Right lobe of liver (tissue), 6 donors: ENCODE data around the gene FAXC. TPM values are rescaled to one million over a fixed set of nuclear protein-coding genes. Genes with fewer than 3 reads are reported as not detected.

Experiments used
- ATAC-seq, 4 donors: fragments of 200-7000 bp; cut with Tn5 transposase; one replicate each; pipeline ENCODE4 v1.9.1; 2020; ENCODE audit warnings: mild to moderate bottlenecking in 4 of 4, moderate library complexity in 4 of 4
- DNase-seq, 3 donors: peaks; one replicate each; pipeline ENCODE4 v3.0.0-alpha.2; 2020
- H3K27ac ChIP-seq, 3 donors: fragments of 200-600 bp; one replicate each; pipeline ENCODE4 v1.8.0; 2022
- H3K27me3 ChIP-seq, 2 donors: fragments of 200-600 bp; one replicate each; pipeline ENCODE4 v1.8.0; 2022
- H3K36me3 ChIP-seq, 4 donors: fragments of 200-600 bp; sonication (generic) in 1 of 4; one replicate each; pipeline versions ENCODE4 v1.5.1 to v1.8.0; 2017 to 2022; ENCODE audit warnings: control low read depth in 1 of 4
- H3K4me1 ChIP-seq, 4 donors: fragments of 200-600 bp; sonication (generic) in 1 of 4; one replicate each; pipeline versions ENCODE4 v1.5.1 to v1.8.0; 2017 to 2022; ENCODE audit warnings: control low read depth in 1 of 4
- H3K4me3 ChIP-seq, 3 donors: fragments of 200-600 bp; one replicate each; pipeline ENCODE4 v1.8.0; 2022
- H3K9me3 ChIP-seq, 4 donors: fragments of 200-600 bp; sonication (generic) in 1 of 4; one replicate each; pipeline versions ENCODE4 v1.5.1 to v1.8.0; 2017 to 2022; ENCODE audit warnings: control low read depth in 1 of 4
- CTCF ChIP-seq, 4 donors: fragments of 200-600 bp in 3 of 4; fragments of 450-650 bp in 1 of 4; IDR thresholded peaks; one replicate each; pipeline versions ENCODE4 v1.5.1 to v1.8.0; 2016 to 2022; ENCODE audit warnings: antibody characterized with exemption in 4 of 4, mild to moderate bottlenecking in 2 of 4
- POLR2A ChIP-seq: fragments of 450-650 bp; IDR thresholded peaks from one replicate; pipeline ENCODE4 v1.6.1; 2017; ENCODE audit warnings: antibody characterized with exemption, mild to moderate bottlenecking
- WGBS: methylation state at CpG from one replicate; pipeline ENCODE4 v1.1.6; 2018; ENCODE audit warnings: low coverage, low lambda C conversion rate; ENCODE audit not compliant: insufficient coverage; ENCODE audit errors: missing lambda C conversion rate; 5-methylcytosine and 5-hydroxymethylcytosine counted together
- intact Hi-C, 2 donors: fragments of 100-400 bp; cut with DNase I; formaldehyde crosslinking; loops; one replicate each; pipeline versions ENCODE4 v1.11.2 to v1.14.1; 2022
- total RNA-seq, 6 experiments: library from RNA; depleted of rRNA in 2 of 6; stranded (reverse); fragments of >200 nt in 2 of 6; fragmentation: NEBNext Ultra II Directional in 3 of 6; extraction: Animal tissue kit (Norgen Biotek cat#: 25700) in 3 of 6; gene quantifications; one replicate each; pipeline versions ENCODE4 v1.1.0 to v1.2.4, GENCODE V29; 2016 to 2023
- donor health status: DM: no; HTN: yes; CAD: no.
- donor health status: DM: no; HTN: no; CAD: no.
- donor health status: DM: no; HTN: no; CAD: no.
- donor health status: DM: no; HTN: yes; CAD: no.
- donor health status: DM: no; HTN: yes; CAD: no.

The FAXC gene
- total RNA-seq, 6 experiments from 2014 or later: not detected

GRCh38 chr6:99334526-99335127, 14.8 kb downstream of the FAXC start:
- peak; percentile 81 to 89 (median 82) for ATAC-seq
- H3K27ac ChIP-seq: no peak overlapping the region
- WGBS: 12% methylated on average over 2 of the region's 2 CpGs

GRCh38 chr6:99333068-99333467, 16.4 kb downstream of the FAXC start:
- no peak for TF ChIP-seq POLR2A
- no peak for TF ChIP-seq CTCF (IDR thresholded peaks at IDR 0.05)

More at GRCh38 chr6:99334526-99335127, 14.8 kb downstream of the FAXC start:
- Histone ChIP-seq H3K4me3 (no peak overlapping the region), H3K27me3 (no peaks in the 10 kb centered on the region), H3K36me3 (no peaks in the 10 kb centered on the region), H3K4me1 (no peaks in the 10 kb centered on the region), H3K9me3 (no peaks in the 10 kb centered on the region)
- TF ChIP-seq CTCF (IDR thresholded peaks at IDR 0.05) (peak; percentile 51 to 60 (median 56)), POLR2A (no peak)
- intact Hi-C loops: no loop called here
- DNase-seq: no peak

GRCh38 chr6:99331531-99331930, 17.9 kb downstream of the FAXC start:
- no peak overlapping the region for H3K4me3 ChIP-seq
- H3K9me3 ChIP-seq: no peaks in the 10 kb centered on the region
- ATAC-seq (no peak), DNase-seq (no peak)
- H3K4me1 ChIP-seq: no peaks in the 10 kb centered on the region
- no peaks in the 10 kb centered on the region for H3K27me3 ChIP-seq
- 52% methylated on average over 3 of the region's 3 CpGs for WGBS
- no peak overlapping the region for H3K27ac ChIP-seq
- TF ChIP-seq CTCF (IDR thresholded peaks at IDR 0.05) (no peak), POLR2A (no peak)
- intact Hi-C loops: no loop called here
- H3K36me3 ChIP-seq: no peaks in the 10 kb centered on the region

More at GRCh38 chr6:99333068-99333467, 16.4 kb downstream of the FAXC start:
- H3K27me3 ChIP-seq: no peaks in the 10 kb centered on the region
- ATAC-seq: no peak
- intact Hi-C loops: no loop called here
- H3K4me1 ChIP-seq: no peaks in the 10 kb centered on the region
- H3K4me3 ChIP-seq: no peak overlapping the region
- DNase-seq: no peak
- no peaks in the 10 kb centered on the region for H3K9me3 ChIP-seq
- no peaks in the 10 kb centered on the region for H3K36me3 ChIP-seq
- H3K27ac ChIP-seq: no peak overlapping the region
- WGBS: 69% methylated on average over 6 of the region's 6 CpGs

GRCh38 chr6:99330159-99330558, 19.3 kb downstream of the FAXC start:
- TF ChIP-seq POLR2A (no peak), CTCF (IDR thresholded peaks at IDR 0.05) (peak; percentile 53 to 83 (median 80))
- Histone ChIP-seq H3K4me3 (no peak overlapping the region), H3K4me1 (no peaks in the 10 kb centered on the region), H3K36me3 (no peaks in the 10 kb centered on the region), H3K27ac (no peak overlapping the region), H3K27me3 (no peaks in the 10 kb centered on the region), H3K9me3 (no peaks in the 10 kb centered on the region)
- WGBS: 0% methylated on average over 2 of the region's 2 CpGs
- intact Hi-C loops: no loop called here
- peak; percentile 90 to 97 (median 93) for ATAC-seq
- DNase-seq: peak in 2 of 3 donors; percentile 23 to 52

- Histone ChIP-seq H3K9me3 (no peaks in the 10 kb centered on the region), H3K27me3 (no peaks in the 10 kb centered on the region), H3K4me1 (no peaks in the 10 kb centered on the region), H3K36me3 (no peaks in the 10 kb centered on the region), H3K27ac (no peak overlapping the region), H3K4me3 (no peak overlapping the region)
- TF ChIP-seq CTCF (IDR thresholded peaks at IDR 0.05) (no peak), POLR2A (no peak)
- ATAC-seq: no peak
- intact Hi-C loops: no loop called here
- no peak for DNase-seq
Observed at GRCh38 chr6:99324996-99325395, 24.5 kb downstream of the FAXC start.
